Measurements from ENCODE around the gene PLCZ1.

Gene PLCZ1

DNA sequence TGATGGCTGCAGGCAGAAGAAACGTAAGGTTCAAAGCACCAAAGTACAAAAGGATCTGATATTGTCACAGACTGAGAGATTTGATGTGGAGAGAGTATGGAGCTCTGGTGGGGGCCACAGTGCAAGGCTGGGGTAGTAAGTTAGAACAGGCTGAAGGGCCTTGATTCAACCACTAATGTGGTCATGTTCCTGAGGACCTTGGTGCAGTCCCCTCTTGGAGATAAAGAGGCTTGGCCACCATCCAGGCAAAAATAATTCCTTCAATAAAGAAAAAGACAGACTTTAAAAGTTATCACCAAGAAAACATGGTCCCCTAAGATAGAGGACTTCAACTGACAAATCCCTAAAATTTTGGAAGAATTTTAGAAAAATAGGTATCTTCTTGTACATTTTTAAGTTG, 17.5 kb upstream of the PLCZ1 start:
- H3K79me1 ChIP-seq (replicated peaks; ENCODE audit: low read length, poor library complexity, severe bottlenecking) = no peaks in the 10 kb centered on the region
- H3K9me3 ChIP-seq (ENCODE audit: control insufficient read depth, low read length) = no peaks in the 10 kb centered on the region
- no peak overlapping the region for H3K4me2 ChIP-seq (ENCODE audit: low read length, poor library complexity, severe bottlenecking)
- H3K4ac ChIP-seq (ENCODE audit: low read depth in 1 of 2, low read length in 2 of 2) = no peak overlapping the region
- H3K36me3 ChIP-seq (ENCODE audit: control insufficient read depth in 1 of 2, insufficient read depth in 2 of 2, low read depth in 1 of 2, low read length in 2 of 2) = no peaks in the 10 kb centered on the region
- no peak overlapping the region for H2AFZ ChIP-seq (ENCODE audit: low read depth, low read length)
- no peak overlapping the region for H2BK120ac ChIP-seq (ENCODE audit: low read depth, low read length)
- no peak overlapping the region for H3K18ac ChIP-seq (ENCODE audit: low read depth in 1 of 2, low read length in 2 of 2)
- H4K8ac ChIP-seq (ENCODE audit: low read length) = no peak overlapping the region
- WGBS = 97% methylated on average over 1 of the region's 1 CpG
- no peak overlapping the region for H3K27ac ChIP-seq (ENCODE audit: low read length, poor library complexity, severe bottlenecking)
- H2BK12ac ChIP-seq (ENCODE audit: low read length in 2 of 2) = no peak overlapping the region
- H2AK5ac ChIP-seq (ENCODE audit: low read length, severe bottlenecking) = no peak overlapping the region
- DNase-seq = no peak
- no peak overlapping the region for H4K91ac ChIP-seq (ENCODE audit: low read length)
- H3K4me3 ChIP-seq (ENCODE audit: insufficient read depth in 1 of 2, low read depth in 1 of 2, low read length in 2 of 2) = no peak overlapping the region
- H2BK5ac ChIP-seq (ENCODE audit: low read depth, low read length, poor library complexity, severe bottlenecking) = no peak overlapping the region
- no peak overlapping the region for H3K23ac ChIP-seq (ENCODE audit: low read length in 2 of 2)
- peaks cover 8% of the 10 kb centered on the region for H3K4me1 ChIP-seq (ENCODE audit: control insufficient read depth, insufficient read depth, low read depth, low read length)
- no peak overlapping the region for H3K14ac ChIP-seq (ENCODE audit: low read length in 2 of 2)
- no peaks in the 10 kb centered on the region for H3K27me3 ChIP-seq (ENCODE audit: control insufficient read depth in 1 of 2, insufficient read depth in 1 of 2, low read length in 2 of 2)
- no peak overlapping the region for H3K9ac ChIP-seq (ENCODE audit: low read length)
- H2BK15ac ChIP-seq (ENCODE audit: low read depth, poor library complexity, severe bottlenecking) = no peak overlapping the region

DNA sequence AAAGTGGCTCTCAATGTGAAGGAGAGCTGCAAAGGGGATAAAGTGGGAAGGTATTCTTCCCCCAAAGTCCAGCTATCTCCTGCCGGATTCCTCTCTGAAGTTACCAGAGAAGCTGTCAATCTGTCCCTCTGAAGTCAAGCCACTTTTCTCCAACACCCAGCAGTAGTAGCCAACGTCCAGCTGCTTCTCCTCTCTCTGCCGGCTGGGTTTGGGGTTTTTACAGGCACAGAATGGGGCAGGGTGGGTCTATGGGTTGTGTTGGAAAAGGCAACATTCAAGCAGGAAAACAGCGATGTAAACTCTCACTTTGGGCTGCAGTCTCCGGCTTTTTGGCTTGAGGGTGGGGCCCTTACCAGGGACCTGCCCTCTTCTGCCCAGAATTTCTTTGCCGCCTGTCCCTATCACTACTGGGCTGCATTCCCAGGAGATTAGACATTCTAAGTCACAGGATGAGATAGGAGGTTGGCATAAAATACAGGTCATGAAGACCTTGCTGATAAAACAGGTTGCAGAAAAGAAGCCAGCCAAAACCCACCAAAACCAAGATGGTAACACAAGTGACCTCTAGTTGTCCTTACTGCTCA, 16.4 kb upstream of the PLCZ1 start:
- Histone ChIP-seq H4K91ac (ENCODE audit: low read length) (no peak overlapping the region), H2BK5ac (ENCODE audit: low read depth, low read length, poor library complexity, severe bottlenecking) (no peak overlapping the region), H2BK120ac (ENCODE audit: low read depth, low read length) (no peak overlapping the region), H4K8ac (ENCODE audit: low read length) (peak overlapping the region; percentile 70), H2BK15ac (ENCODE audit: low read depth, poor library complexity, severe bottlenecking) (peak overlapping the region; percentile 54), H2AFZ (ENCODE audit: low read depth, low read length) (no peak overlapping the region), H3K27me3 (ENCODE audit: control insufficient read depth in 1 of 2, insufficient read depth in 1 of 2, low read length in 2 of 2) (no peaks in the 10 kb centered on the region), H3K9ac (ENCODE audit: low read length) (no peak overlapping the region), H3K36me3 (ENCODE audit: control insufficient read depth in 1 of 2, insufficient read depth in 2 of 2, low read depth in 1 of 2, low read length in 2 of 2) (no peaks in the 10 kb centered on the region), H3K79me1 (replicated peaks; ENCODE audit: low read length, poor library complexity, severe bottlenecking) (no peaks in the 10 kb centered on the region), H3K23ac (ENCODE audit: low read length in 2 of 2) (no peak overlapping the region), H3K4me2 (ENCODE audit: low read length, poor library complexity, severe bottlenecking) (no peak overlapping the region), H3K4ac (ENCODE audit: low read depth in 1 of 2, low read length in 2 of 2) (peak overlapping the region; percentile 13 to 84), H3K27ac (ENCODE audit: low read length, poor library complexity, severe bottlenecking) (no peak overlapping the region), H3K4me1 (ENCODE audit: control insufficient read depth, insufficient read depth, low read depth, low read length) (peaks cover 8% of the 10 kb centered on the region), H2BK12ac (ENCODE audit: low read length in 2 of 2) (peak overlapping the region; percentile 2 to 77), H3K18ac (ENCODE audit: low read depth in 1 of 2, low read length in 2 of 2) (peak overlapping the region; percentile 0 to 38), H3K4me3 (ENCODE audit: insufficient read depth in 1 of 2, low read depth in 1 of 2, low read length in 2 of 2) (peak overlapping the region in 1 of 2 experiments; percentile 40), H2AK5ac (ENCODE audit: low read length, severe bottlenecking) (no peak overlapping the region), H3K14ac (ENCODE audit: low read length in 2 of 2) (no peak overlapping the region), H3K9me3 (ENCODE audit: control insufficient read depth, low read length) (no peaks in the 10 kb centered on the region)
- no peak for DNase-seq
- WGBS = 82% methylated on average over 5 of the region's 6 CpGs

DNA sequence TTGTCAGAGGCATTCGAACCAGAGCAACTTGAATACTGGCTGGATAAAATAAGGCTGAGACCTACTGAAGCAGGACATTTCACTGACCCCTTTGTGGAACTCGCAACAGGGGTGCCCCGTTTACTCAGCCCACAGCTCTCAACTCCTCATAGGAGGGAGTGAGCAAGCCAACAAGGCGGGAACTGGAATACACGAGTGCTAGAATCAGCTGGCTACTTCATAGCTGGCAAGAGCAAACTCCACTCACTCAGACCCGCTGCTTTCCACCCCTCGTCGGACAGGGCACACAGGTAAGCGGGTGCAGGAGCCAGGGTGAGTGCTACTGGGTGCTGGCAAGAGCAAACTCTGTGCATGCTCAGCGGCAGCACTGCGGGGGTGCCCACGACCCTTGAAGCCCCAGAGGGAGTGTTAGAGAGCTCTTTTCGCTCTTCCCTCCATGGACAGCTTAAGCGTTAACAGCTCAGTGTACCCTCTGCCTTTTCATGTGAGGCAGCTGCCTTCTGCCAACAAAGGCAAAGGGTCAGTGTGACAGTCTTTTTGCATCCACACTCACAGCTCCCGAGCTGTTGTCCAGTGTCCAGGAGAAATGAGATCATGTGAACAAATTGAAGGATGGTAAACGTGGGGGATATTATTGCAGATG, 15.8 kb upstream of the PLCZ1 start:
- peak; percentile 52 for DNase-seq
- H2BK5ac ChIP-seq (ENCODE audit: low read depth, low read length, poor library complexity, severe bottlenecking) = no peak overlapping the region
- H3K4me2 ChIP-seq (ENCODE audit: low read length, poor library complexity, severe bottlenecking) = no peak overlapping the region
- peak overlapping the region; percentile 29 for H4K91ac ChIP-seq (ENCODE audit: low read length)
- no peak overlapping the region for H2AFZ ChIP-seq (ENCODE audit: low read depth, low read length)
- no peaks in the 10 kb centered on the region for H3K27me3 ChIP-seq (ENCODE audit: control insufficient read depth in 1 of 2, insufficient read depth in 1 of 2, low read length in 2 of 2)
- H3K9me3 ChIP-seq (ENCODE audit: control insufficient read depth, low read length) = no peaks in the 10 kb centered on the region
- H3K14ac ChIP-seq (ENCODE audit: low read length in 2 of 2) = no peak overlapping the region
- H3K4me1 ChIP-seq (ENCODE audit: control insufficient read depth, insufficient read depth, low read depth, low read length) = peaks cover 8% of the 10 kb centered on the region
- H3K36me3 ChIP-seq (ENCODE audit: control insufficient read depth in 1 of 2, insufficient read depth in 2 of 2, low read depth in 1 of 2, low read length in 2 of 2) = no peaks in the 10 kb centered on the region
- H3K79me1 ChIP-seq (replicated peaks; ENCODE audit: low read length, poor library complexity, severe bottlenecking) = no peaks in the 10 kb centered on the region
- peak overlapping the region; percentile 0 for H2BK120ac ChIP-seq (ENCODE audit: low read depth, low read length)
- no peak overlapping the region for H3K23ac ChIP-seq (ENCODE audit: low read length in 2 of 2)
- H3K9ac ChIP-seq (ENCODE audit: low read length) = peak overlapping the region; percentile 26
- H2BK15ac ChIP-seq (ENCODE audit: low read depth, poor library complexity, severe bottlenecking) = no peak overlapping the region
- H4K8ac ChIP-seq (ENCODE audit: low read length) = peak overlapping the region; percentile 9
- H3K4me3 ChIP-seq (ENCODE audit: insufficient read depth in 1 of 2, low read depth in 1 of 2, low read length in 2 of 2) = peak overlapping the region in 1 of 2 experiments; percentile 40
- WGBS = 41% methylated on average over 16 of the region's 16 CpGs
- peak overlapping the region; percentile 3 to 57 for H3K4ac ChIP-seq (ENCODE audit: low read depth in 1 of 2, low read length in 2 of 2)
- no peak overlapping the region for H2AK5ac ChIP-seq (ENCODE audit: low read length, severe bottlenecking)
- H3K27ac ChIP-seq (ENCODE audit: low read length, poor library complexity, severe bottlenecking) = no peak overlapping the region
- peak overlapping the region; percentile 38 to 90 for H3K18ac ChIP-seq (ENCODE audit: low read depth in 1 of 2, low read length in 2 of 2)
- H2BK12ac ChIP-seq (ENCODE audit: low read length in 2 of 2) = peak overlapping the region; percentile 2 to 77

DNA sequence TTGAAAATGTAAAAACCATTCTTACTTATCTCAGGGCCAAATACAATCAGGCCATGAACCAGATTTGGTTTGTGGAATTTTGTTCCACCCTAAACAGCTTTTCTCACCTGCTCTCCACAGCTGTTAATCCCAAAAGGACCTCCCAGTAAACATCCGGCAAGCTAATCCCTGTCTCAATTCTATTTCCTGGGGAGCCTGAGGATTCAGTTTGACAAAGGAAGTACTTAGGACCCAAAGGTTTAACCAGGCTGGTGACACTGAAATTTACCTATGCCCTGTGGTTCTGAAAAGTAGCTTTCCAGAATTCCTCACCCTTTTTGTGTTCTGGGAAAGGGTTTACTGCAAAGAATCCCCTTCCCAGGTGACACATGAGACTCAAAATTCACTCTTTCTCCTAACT, 15.1 kb upstream of the PLCZ1 start:
- Histone ChIP-seq H3K18ac (ENCODE audit: low read depth in 1 of 2, low read length in 2 of 2) (peak overlapping the region in 1 of 2 experiments; percentile 66), H3K23ac (ENCODE audit: low read length in 2 of 2) (no peak overlapping the region), H3K79me1 (replicated peaks; ENCODE audit: low read length, poor library complexity, severe bottlenecking) (no peaks in the 10 kb centered on the region), H4K8ac (ENCODE audit: low read length) (peak overlapping the region; percentile 55), H2AFZ (ENCODE audit: low read depth, low read length) (no peak overlapping the region), H3K4me2 (ENCODE audit: low read length, poor library complexity, severe bottlenecking) (no peak overlapping the region), H3K4ac (ENCODE audit: low read depth in 1 of 2, low read length in 2 of 2) (no peak overlapping the region), H3K4me3 (ENCODE audit: insufficient read depth in 1 of 2, low read depth in 1 of 2, low read length in 2 of 2) (no peak overlapping the region), H2BK15ac (ENCODE audit: low read depth, poor library complexity, severe bottlenecking) (no peak overlapping the region), H3K14ac (ENCODE audit: low read length in 2 of 2) (no peak overlapping the region), H2BK120ac (ENCODE audit: low read depth, low read length) (peak overlapping the region; percentile 82), H3K27ac (ENCODE audit: low read length, poor library complexity, severe bottlenecking) (no peak overlapping the region), H3K4me1 (ENCODE audit: control insufficient read depth, insufficient read depth, low read depth, low read length) (peaks cover 8% of the 10 kb centered on the region), H4K91ac (ENCODE audit: low read length) (no peak overlapping the region), H2AK5ac (ENCODE audit: low read length, severe bottlenecking) (no peak overlapping the region), H2BK12ac (ENCODE audit: low read length in 2 of 2) (no peak overlapping the region), H3K36me3 (ENCODE audit: control insufficient read depth in 1 of 2, insufficient read depth in 2 of 2, low read depth in 1 of 2, low read length in 2 of 2) (no peaks in the 10 kb centered on the region), H2BK5ac (ENCODE audit: low read depth, low read length, poor library complexity, severe bottlenecking) (no peak overlapping the region), H3K9ac (ENCODE audit: low read length) (peak overlapping the region; percentile 26), H3K9me3 (ENCODE audit: control insufficient read depth, low read length) (no peaks in the 10 kb centered on the region), H3K27me3 (ENCODE audit: control insufficient read depth in 1 of 2, insufficient read depth in 1 of 2, low read length in 2 of 2) (no peaks in the 10 kb centered on the region)
- DNase-seq = peak; percentile 42
- WGBS = 0% methylated on average over 1 of the region's 1 CpG

Measured in mesenchymal stem cell (in vitro differentiated cells and primary cell).